KOPT-K1 (cell line): ENCODE data around the gene DYNC1I1.

ENCODE experiments used
- H3K27ac ChIP-seq: fragments of 200-600 bp; sonication (generic); 2 replicates; pipeline ENCODE4 v1.5.1; 2016; ENCODE audit warnings: antibody characterized with exemption, mild to moderate bottlenecking, low read depth, low read length; ENCODE audit not compliant: poor library complexity, severe bottlenecking
- H3K36me3 ChIP-seq: fragments of 200-600 bp; sonication (generic); 2 replicates; pipeline ENCODE4 v1.5.1; 2017; ENCODE audit warnings: antibody characterized with exemption, mild to moderate bottlenecking, low read length, moderate library complexity; ENCODE audit not compliant: insufficient read depth
- H3K9me3 ChIP-seq: fragments of 200-600 bp; sonication (generic); 2 replicates; pipeline ENCODE4 v1.5.1; 2017; ENCODE audit warnings: antibody characterized with exemption, low read length, mild to moderate bottlenecking; ENCODE audit not compliant: insufficient read depth, poor library complexity, severe bottlenecking

Gene DYNC1I1

DNA sequence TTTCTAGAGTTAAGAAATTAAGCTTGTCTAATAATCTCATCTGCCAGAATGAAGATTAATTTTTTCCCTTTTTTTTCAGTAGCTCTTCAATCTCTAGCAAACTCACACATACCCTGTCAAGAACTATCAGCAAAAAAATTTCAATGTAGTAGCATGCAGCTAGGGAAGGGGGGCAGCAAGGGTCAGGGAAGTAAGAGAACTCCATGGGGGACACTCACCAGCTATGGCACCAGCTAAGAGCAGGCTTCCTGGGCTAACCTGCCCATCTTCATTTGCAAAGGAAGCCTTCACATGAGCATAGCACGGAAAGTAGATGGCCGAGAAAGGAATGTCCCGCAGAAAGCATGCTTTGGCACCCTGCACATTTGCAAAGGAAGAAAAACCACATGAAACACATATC is 359.2 kb downstream of the DYNC1I1 start:
- Histone ChIP-seq H3K9me3 (no peaks in the 10 kb centered on the region), H3K27ac (no peak overlapping the region), H3K36me3 (no peaks in the 10 kb centered on the region)

DNA sequence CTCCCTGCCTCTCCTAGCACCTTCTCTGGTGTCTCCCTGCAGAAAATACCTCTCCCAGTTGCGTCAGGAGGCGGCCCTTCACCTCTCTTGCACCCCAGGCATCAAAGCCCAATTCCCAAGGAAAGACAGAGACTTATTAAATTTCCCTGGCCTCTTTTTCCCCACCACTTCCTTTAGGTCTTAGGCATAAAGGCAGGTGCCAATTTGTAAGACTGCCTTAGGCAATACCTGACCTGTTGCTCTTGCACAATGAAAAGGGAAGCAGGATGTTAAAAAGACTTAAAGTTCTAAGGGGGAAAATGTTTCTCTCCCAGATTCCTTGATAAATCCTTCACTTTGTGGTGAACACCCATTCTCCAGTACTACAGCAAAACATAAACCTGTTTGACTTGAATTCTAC is 362.9 kb downstream of the DYNC1I1 start:
- no peak overlapping the region for H3K27ac ChIP-seq
- H3K9me3 ChIP-seq: no peaks in the 10 kb centered on the region
- no peaks in the 10 kb centered on the region for H3K36me3 ChIP-seq

DNA sequence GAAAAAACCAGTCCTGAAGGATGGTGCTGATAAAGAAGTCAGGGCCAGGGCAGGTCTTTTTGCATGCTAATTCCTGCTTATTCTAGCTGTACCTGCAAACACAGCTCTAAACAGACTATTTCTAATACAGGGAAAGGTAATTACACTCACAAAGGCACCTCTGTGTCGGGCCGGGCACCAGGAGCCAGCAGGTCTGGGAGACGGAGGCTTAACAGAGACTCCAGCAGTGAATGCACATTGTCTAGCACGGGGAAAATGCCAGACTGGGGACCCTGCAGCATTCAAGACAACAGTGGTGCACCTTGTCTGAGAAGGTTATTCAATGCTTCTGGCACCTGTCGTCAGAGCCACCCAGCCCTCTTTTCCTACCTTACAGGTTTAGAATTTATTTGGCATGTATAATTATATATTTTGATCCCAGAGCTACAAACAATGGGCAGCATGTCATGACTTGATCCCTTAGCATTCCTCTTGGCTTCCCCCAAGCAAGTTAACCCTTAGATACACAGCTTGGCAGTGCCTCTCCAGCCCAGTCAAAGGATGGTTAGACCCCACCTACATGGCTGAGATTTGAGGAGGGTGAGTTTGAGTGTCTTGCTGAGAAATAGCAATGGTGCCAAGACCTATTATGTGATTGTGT is 364.4 kb downstream of the DYNC1I1 start:
- Histone ChIP-seq H3K27ac (no peak overlapping the region), H3K36me3 (no peaks in the 10 kb centered on the region), H3K9me3 (no peaks in the 10 kb centered on the region)

DNA sequence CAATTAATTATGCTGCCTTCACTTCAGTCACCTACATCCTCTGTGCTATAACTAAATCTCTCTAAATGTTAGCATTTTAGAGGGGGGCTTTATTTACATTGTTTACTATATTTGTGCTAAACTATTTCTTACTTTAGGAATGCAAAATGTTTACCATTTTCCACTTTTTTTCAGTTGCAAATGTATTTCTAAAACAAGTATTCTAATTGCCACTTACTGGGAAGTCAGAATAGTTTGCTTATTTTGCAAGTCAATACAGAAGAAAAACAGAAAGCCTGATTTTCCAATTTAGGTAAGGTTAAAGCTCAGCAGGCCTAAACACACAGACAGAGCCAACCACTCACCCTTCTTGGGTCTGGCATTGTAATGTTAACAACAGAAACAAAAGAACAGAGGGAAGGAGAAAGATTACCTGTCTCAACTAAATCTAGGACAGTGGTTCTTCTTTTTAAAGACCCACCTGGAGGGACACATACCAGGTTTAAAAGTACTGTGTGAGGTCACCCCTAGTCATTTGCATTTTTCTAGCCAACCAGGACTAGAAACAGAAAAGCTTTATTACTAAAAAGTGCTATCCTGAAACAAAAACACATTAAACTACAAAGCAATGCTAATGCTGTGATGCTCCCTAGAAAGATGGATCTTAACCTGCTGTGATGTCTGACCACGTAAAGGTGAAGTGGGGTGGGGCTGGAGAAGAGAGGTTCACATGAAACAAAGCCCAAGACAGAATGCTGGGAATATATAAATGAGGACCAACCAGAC is 371.3 kb downstream of the DYNC1I1 start:
- no peaks in the 10 kb centered on the region; the same call in 1 of the 2 replicates for H3K36me3 ChIP-seq
- no peak overlapping the region for H3K27ac ChIP-seq
- H3K9me3 ChIP-seq: no peaks in the 10 kb centered on the region

GRCh38 chr7:96144260-96144526 is 371.8 kb downstream of the DYNC1I1 start:
- Histone ChIP-seq H3K9me3 (no peaks in the 10 kb centered on the region), H3K27ac (no peak overlapping the region), H3K36me3 (no peaks in the 10 kb centered on the region; the same call in 1 of the 2 replicates)
